AG10803 (cell line): ENCODE results near the gene PRDM5.
"Not testable (repeated sequence)": the region's sequence is repeated elsewhere in the genome, so short reads cannot be mapped to it uniquely, and the experiment has no call there.

ENCODE experiments used
- DNase-seq: peaks from one replicate; pipeline ENCODE4 v3.0.0; 2010; ENCODE audit warnings: low read depth
- H3K4me3 ChIP-seq: 2 replicates; pipeline ENCODE4 v1.5.1; 2011; ENCODE audit warnings: mild to moderate bottlenecking, low read length, control low read depth
- TF ChIP-seq, protein P1 (sequence below): conservative IDR thresholded peaks from 2 replicates; pipeline ENCODE4 v1.5.1; 2011; ENCODE audit warnings: mild to moderate bottlenecking, low read length, control low read depth, inconsistent platforms

The PRDM5 gene

GRCh38 chr4:120753854-120754253 is 168.7 kb downstream of the PRDM5 start:
- no peak overlapping the region for H3K4me3 ChIP-seq
- TF ChIP-seq, protein P1, sequence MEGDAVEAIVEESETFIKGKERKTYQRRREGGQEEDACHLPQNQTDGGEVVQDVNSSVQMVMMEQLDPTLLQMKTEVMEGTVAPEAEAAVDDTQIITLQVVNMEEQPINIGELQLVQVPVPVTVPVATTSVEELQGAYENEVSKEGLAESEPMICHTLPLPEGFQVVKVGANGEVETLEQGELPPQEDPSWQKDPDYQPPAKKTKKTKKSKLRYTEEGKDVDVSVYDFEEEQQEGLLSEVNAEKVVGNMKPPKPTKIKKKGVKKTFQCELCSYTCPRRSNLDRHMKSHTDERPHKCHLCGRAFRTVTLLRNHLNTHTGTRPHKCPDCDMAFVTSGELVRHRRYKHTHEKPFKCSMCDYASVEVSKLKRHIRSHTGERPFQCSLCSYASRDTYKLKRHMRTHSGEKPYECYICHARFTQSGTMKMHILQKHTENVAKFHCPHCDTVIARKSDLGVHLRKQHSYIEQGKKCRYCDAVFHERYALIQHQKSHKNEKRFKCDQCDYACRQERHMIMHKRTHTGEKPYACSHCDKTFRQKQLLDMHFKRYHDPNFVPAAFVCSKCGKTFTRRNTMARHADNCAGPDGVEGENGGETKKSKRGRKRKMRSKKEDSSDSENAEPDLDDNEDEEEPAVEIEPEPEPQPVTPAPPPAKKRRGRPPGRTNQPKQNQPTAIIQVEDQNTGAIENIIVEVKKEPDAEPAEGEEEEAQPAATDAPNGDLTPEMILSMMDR, result no peak
- no peak for DNase-seq

DNA sequence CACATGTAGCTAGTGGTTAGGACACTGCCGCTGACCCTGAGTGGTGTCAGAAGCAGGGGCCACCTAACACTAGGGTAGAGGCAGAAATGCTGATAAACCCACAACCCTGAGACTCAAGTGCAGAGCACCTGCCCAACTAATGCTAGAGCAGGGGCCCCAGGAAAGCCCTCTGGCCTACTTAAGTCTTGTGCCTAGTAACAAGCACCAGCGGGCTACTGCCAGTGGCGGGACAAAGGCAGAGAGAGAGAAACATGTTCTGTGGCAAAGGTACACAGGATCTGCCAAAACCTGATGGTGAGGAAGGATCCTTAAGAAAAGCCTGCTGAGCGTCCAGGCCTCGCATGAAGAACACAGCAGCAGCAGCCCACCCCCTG is 172.4 kb downstream of the PRDM5 start:
- no peak for DNase-seq
- TF ChIP-seq, protein P1, result no peak
- H3K4me3 ChIP-seq, result no peak overlapping the region

GRCh38 chr4:120749445-120750151 is 172.9 kb downstream of the PRDM5 start:
- no peak for DNase-seq
- TF ChIP-seq, protein P1, result no peak

DNA sequence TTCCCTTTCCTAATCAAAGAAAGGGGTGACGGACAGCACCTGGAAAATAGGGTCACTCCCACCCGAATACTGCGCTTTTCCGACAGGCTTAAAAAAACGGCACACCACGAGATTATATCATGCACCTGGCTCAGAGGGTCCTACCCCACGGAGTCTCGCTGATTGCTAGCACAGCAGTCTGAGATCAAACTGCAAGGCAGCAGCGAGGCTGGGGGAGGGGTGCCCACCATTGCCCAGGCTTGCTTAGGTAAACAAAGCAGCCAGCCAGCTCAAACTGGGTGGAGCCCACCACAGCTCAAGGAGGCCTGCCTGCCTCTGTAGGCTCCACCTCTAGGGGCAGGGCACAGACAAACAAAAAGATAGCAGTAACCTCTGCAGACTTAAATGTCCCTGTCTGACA is 180.9 kb downstream of the PRDM5 start:
- not testable (repeated sequence) for DNase-seq, H3K4me3 ChIP-seq

More at GRCh38 chr4:120749445-120750151, 172.9 kb downstream of the PRDM5 start:
- no peak overlapping the region for H3K4me3 ChIP-seq

DNA sequence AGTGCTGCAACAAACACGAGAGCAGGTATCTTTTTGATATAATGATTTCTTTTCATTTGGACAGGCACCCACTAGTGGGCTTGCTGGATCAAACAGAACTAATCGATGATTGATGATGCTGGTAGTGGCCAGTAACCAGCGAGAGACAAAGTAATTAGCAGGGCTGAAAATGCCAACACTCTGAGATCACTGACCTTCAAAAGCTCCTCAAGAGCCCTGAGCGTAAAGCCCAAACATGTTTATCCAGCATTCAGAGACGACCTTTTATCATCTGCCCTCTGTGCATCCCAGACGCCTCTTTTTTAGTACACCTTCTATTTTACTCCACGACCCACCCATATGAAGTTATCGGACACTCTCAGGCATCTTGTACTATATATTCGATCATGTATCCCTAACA is 186.2 kb downstream of the PRDM5 start:
- no peak overlapping the region for H3K4me3 ChIP-seq
- no peak for DNase-seq
- TF ChIP-seq, protein P1, result no peak

- DNase-seq, result no peak
- no peak overlapping the region for H3K4me3 ChIP-seq
- TF ChIP-seq, protein P1, result no peak
Measured at GRCh38 chr4:120733968-120734367, 188.6 kb downstream of the PRDM5 start.

GRCh38 chr4:120733054-120733453 is 189.5 kb downstream of the PRDM5 start:
- TF ChIP-seq, protein P1, result no peak
- H3K4me3 ChIP-seq, result no peak overlapping the region
- no peak for DNase-seq
